EH (cell line): ENCODE measurements around the gene TGIF2.
"Not testable (repeated sequence)": the region's sequence is repeated elsewhere in the genome, so short reads cannot be mapped to it uniquely, and the experiment has no call there.

Source experiments
- DNase-seq: peaks from one replicate; pipeline ENCODE4 v3.0.0-alpha.2; 2015; ENCODE audit warnings: low read depth

The TGIF2 gene

DNA sequence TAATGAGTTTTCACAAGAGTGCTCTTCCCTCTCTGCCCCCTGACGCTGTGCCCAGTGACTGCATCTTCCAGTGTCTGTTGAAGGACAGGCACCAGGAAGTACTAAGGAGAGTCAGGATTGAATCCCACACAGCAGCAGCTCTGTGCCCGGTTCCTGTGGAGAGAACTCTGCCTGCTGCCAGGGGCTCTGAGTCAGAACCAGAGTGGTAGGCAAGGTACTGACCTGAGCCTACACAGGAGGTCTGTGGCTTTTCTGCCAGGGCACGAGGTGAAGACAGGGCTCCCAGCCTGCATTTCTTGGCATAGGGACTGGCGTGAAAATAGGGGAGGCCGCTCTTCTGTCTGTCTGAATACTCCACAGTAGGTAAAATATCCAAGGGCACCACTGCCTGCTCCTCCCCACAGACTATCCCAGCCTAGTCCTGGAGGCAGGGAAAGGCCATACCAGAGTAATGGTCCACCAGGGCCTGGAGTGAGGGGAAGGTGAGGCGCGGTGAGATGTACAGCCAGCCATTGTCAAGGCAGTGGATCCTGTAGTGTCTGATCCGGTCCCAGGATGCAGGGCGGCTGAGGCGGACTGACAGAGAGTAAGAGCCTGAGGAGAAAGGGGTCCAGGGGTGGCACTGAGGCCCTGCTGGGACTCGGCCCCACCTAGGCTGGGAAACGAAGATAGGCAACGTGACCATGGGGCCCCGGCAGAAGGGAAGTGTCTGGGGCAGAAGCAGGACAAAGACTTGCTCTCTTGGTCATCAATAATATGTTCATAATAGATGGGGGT lies 41.6 kb downstream of the TGIF2 start:
- DNase-seq: no peak

DNA sequence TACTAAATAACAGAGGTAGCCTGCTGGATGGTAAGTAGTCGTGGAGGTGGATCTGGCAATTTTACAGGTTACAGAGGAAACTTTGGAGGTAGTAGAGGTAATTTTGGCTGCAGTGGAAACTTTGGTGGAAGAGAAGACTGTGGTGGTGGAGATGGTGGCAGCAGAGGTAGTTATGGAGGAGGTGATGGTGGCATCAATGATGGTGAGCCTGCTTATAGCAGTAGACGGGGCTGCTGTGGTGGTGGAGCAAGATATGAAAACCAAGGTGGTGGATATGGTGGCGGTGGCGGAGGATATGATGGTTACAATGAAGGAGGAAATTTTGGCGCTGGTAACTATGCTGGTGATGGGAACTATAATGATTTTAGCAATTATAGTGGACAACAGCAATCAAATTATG lies 47.5 kb downstream of the TGIF2 start:
- DNase-seq: no peak

GRCh38 chr20:36623444-36623843 lies 50.0 kb downstream of the TGIF2 start:
- no peak for DNase-seq

- DNase-seq: no peak
Observed at GRCh38 chr20:36624068-36624943, 50.9 kb downstream of the TGIF2 start.

- DNase-seq: no peak
Observed at GRCh38 chr20:36624944-36625324, 51.5 kb downstream of the TGIF2 start.

GRCh38 chr20:36628076-36628475 lies 54.7 kb downstream of the TGIF2 start:
- DNase-seq: no peak

DNA sequence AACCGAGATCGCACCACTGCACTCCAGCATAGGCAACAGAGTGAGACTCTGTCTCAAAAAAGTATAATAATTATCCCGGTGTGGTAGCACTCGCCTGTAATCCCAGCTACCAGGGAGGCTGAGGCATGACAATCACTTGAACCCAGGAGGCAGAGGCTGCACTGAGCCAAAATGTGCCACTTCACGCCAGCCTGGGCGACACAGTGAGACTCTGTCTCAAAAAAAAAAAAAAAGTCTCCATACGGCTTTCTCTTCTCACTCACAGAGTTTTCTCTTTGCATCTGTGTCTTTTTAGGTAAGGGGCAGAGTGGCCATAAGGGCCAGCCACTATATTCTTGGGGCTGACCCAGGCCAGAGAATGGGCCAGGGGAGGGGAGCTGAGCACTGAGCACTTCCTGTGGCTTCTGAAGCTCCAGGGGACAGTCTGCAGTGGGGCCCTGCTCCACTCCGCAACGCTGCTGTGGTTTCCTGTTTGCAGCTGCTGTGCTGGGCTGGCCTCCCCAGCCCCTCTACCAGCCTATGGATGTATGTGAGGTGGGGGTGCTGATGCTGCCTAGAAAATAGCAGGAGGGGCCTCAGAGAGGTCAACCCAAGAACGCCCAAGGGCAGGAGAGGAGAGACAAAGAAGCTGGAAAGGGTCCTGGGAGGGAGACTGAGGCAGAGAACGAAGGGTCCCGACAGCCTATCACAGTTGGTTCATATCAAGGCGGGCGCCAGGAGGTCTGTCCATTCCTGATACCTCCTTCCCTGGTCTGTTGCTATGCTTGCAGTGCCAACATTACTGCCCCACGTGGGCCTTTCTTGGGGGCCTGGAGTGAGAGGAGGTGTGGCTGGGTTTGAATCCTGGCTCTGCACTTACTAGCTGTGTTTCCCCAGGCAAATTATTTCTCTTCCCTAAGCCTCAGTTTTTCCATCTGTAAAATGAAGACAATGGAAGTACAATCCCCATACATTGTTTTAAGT lies 56.6 kb downstream of the TGIF2 start:
- peak; percentile 7 for DNase-seq

DNA sequence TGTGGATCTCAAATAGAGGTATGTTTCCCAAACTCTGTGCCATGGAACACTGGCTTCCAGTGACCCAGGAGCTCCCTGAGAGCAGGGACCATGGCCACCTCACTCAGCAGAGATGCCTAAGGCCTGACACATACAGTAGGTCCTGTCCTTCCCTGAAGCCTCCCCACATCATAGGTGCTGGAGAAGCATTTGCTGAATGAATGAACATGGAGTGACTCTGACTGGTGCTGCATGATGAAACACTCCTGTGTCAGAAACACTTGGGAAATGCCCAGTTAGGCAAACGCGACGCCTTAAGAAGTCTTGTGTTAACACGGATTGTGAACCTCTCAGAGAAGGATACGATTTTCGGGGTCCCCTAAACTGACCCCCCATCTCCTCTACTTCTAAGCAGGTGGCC lies 58.2 kb downstream of the TGIF2 start:
- peak; percentile 21 for DNase-seq

DNA sequence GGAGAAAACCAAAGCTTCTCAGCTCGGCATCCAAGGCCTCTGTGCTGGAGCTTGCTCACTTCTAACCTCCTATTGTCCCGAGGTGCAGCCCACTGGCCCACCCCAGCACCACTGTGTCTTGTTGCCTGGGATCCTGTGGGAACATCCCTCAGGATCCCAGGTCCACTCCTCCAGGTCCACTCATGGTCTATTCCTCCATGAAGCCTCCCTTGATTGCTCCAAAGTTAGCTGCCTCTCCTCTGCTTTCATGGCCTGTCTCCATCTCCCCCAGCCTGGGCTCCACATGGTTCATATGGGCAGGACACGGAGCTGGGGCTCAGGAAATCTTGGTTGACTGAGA lies 58.7 kb downstream of the TGIF2 start:
- no peak for DNase-seq

DNA sequence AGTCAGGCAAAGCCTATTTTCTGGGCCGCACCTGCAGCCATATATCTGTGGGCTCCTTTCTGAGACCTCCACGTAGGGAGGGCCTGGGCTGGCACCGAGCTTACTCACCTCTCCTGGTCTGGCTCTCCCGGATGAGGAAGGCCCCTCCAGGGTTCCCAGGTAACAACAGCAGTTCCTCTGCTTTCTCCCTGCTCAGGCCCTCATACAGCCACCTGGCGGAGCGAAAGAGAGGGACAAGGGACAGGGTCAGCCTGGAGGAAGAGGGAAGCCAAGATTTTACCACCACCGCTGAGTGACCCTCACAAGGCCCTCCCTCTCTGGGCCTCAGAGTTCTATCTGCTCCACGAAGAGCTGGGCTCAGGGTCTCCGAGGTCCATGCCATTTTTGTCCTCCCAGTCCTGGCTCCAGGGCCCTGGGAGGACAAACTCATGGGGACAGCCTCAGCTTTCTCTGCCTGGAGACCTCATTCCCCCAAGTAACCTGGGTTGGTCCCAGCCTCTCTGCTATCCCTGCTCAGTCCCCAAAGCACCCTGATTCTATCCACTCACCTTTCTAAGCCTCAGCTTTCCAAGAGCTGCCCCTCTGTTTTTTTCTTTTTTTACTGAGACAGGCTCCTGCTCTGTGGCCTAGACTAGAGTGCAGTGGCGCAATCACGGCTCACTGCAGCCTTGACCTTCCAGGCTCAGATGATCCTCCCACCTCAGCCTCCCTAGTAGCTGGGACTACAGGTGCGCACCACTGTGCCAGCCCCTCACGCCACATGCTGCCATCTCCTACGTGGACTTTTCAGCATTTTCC lies 59.3 kb downstream of the TGIF2 start:
- DNase-seq: no peak

- DNase-seq: no peak
Observed at GRCh38 chr20:36633285-36633772, 59.9 kb downstream of the TGIF2 start.

DNA sequence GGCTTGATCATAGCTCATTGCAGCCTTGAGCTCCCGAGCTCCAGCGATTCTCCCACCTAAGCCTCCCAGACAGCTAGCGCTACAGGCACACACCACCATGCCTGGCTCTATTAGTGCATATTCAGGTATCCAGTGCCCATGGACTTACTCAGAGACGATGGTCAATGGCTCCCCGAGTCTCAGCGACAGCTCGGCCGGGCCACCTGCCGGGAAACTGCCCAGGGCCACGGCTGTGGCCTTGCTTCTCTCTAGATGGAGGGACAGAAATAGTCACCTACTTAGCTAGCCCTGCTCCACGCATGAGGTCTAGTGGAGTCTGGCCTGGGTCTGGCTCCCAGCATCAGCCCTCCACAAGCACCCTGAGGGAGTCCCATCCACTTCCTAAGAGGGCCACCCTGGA lies 60.9 kb downstream of the TGIF2 start:
- no peak for DNase-seq

- not testable (repeated sequence) for DNase-seq
Observed at GRCh38 chr20:36638876-36639400, 65.5 kb downstream of the TGIF2 start.

DNA sequence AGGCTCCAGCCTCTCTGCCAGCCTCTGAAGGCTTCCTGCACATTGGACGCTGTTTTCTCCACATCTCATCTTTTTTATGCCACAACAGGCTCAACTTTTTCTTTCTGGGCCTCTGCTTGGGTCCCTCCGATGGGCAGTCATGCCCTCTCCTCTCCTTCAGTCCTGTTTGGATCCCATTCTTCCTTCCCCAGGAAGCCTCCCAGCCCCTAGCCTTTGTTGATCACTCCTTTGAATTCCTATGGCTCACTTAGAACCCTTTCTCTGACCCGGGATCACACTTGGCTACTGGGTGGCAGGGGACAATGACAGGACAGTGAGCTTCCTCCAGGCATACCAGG lies 68.1 kb downstream of the TGIF2 start:
- no peak for DNase-seq

DNA sequence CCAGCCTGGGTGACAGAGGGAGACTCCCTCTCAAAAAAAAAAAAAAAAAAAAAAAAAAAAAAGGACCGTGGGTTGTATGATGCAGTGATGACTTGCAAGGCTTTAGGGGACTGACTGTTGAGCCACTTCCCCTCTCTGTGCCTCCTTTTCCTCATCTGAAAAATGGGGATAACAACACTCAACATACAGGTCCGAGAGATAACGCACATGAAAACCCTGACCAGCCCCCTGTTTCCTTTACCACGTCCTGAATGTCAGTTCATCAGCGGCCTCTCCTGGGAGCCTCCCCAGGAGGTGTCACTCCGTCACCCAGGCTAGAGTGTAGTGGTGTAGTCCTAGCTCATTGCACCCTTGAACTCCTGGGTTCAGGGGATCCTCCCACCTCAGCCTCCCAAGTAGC lies 68.7 kb downstream of the TGIF2 start:
- DNase-seq: no peak
